ENCODE measurements around the gene SPAG16.

SPAG16 gene

GRCh38 chr2:214138779-214139178 is 854.5 kb downstream of the SPAG16 start:
- no peak for ATAC-seq
- no peak for TF ChIP-seq ZNF70 (CRISPR knock-in tag; IDR thresholded peaks at IDR 0.05)
- no peak for TF ChIP-seq TCF4 (CRISPR knock-in tag; IDR thresholded peaks at IDR 0.05; ENCODE audit: borderline replicate concordance)
- no peak for TF ChIP-seq TOX (CRISPR knock-in tag; IDR thresholded peaks at IDR 0.05; ENCODE audit: borderline replicate concordance)
- no peak for TF ChIP-seq GLIS3 (CRISPR knock-in tag; IDR thresholded peaks at IDR 0.05)
- no peak for TF ChIP-seq CREB5 (CRISPR knock-in tag; IDR thresholded peaks at IDR 0.05; ENCODE audit: low read depth)
- no peak for TF ChIP-seq ZNF8 (CRISPR knock-in tag; IDR thresholded peaks at IDR 0.05)
- TF ChIP-seq PPARA (CRISPR knock-in tag; IDR thresholded peaks at IDR 0.05; ENCODE audit: borderline replicate concordance): no peak
- TF ChIP-seq OSR1 (CRISPR knock-in tag; IDR thresholded peaks at IDR 0.05): no peak
- TF ChIP-seq ISL1 (CRISPR knock-in tag; IDR thresholded peaks at IDR 0.05): no peak
- TF ChIP-seq ARNTL (CRISPR knock-in tag; IDR thresholded peaks at IDR 0.05; ENCODE audit: borderline replicate concordance, low read depth): no peak
- no peak for TF ChIP-seq ZC3H10 (CRISPR knock-in tag; IDR thresholded peaks at IDR 0.05)
- TF ChIP-seq CSDC2 (CRISPR knock-in tag; IDR thresholded peaks at IDR 0.05): no peak

- ATAC-seq: no peak
- TF ChIP-seq BACH2 (CRISPR knock-in tag; IDR thresholded peaks at IDR 0.05; ENCODE audit: borderline replicate concordance): no peak
- TF ChIP-seq PATZ1 (CRISPR knock-in tag; IDR thresholded peaks at IDR 0.05; ENCODE audit: borderline replicate concordance): no peak
- TF ChIP-seq RARB (CRISPR knock-in tag; IDR thresholded peaks at IDR 0.05): no peak
- no peak for TF ChIP-seq OSR1 (CRISPR knock-in tag; IDR thresholded peaks at IDR 0.05)
- TF ChIP-seq ESRRG (CRISPR knock-in tag; IDR thresholded peaks at IDR 0.05): no peak
- no peak for TF ChIP-seq CREB5 (CRISPR knock-in tag; IDR thresholded peaks at IDR 0.05; ENCODE audit: low read depth)
- no peak for TF ChIP-seq PPARA (CRISPR knock-in tag; IDR thresholded peaks at IDR 0.05; ENCODE audit: borderline replicate concordance)
- TF ChIP-seq TSHZ2 (CRISPR knock-in tag; IDR thresholded peaks at IDR 0.05): no peak
- TF ChIP-seq ZC3H10 (CRISPR knock-in tag; IDR thresholded peaks at IDR 0.05): no peak
- TF ChIP-seq CSDC2 (CRISPR knock-in tag; IDR thresholded peaks at IDR 0.05): no peak
- no peak for TF ChIP-seq CSRNP3 (CRISPR knock-in tag; IDR thresholded peaks at IDR 0.05)
- TF ChIP-seq SNAI2 (CRISPR knock-in tag; IDR thresholded peaks at IDR 0.05): no peak
- no peak for TF ChIP-seq ZNF8 (CRISPR knock-in tag; IDR thresholded peaks at IDR 0.05)
- no peak for TF ChIP-seq ISL1 (CRISPR knock-in tag; IDR thresholded peaks at IDR 0.05)
- TF ChIP-seq GLIS3 (CRISPR knock-in tag; IDR thresholded peaks at IDR 0.05): no peak
- no peak for TF ChIP-seq TCF4 (CRISPR knock-in tag; IDR thresholded peaks at IDR 0.05; ENCODE audit: borderline replicate concordance)
- no peak for TF ChIP-seq ZNF565 (CRISPR knock-in tag; conservative IDR thresholded peaks at IDR 0.05; ENCODE audit: low read depth)
Measured at GRCh38 chr2:214139630-214140284, 855.5 kb downstream of the SPAG16 start.

DNA sequence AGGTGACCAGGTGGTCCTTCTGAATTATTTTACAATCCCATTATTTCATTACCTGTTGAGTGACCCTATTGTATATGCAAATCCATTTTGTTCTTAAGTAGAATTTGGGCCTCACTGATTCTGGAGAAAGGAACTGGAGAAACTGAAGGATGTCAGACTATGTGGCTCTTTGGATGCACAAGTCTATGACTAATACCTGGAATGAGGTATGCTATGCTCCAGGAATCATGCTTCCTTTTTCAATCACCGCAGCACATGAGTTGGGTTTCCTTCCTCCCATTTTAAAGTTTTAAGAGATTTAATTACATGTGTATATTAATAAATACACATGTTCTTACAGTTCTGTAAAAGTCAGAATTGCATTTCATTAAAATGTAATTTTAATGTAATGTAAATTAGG is 872.7 kb downstream of the SPAG16 start:
- no peak for ATAC-seq
- TF ChIP-seq TOX (CRISPR knock-in tag; IDR thresholded peaks at IDR 0.05; ENCODE audit: borderline replicate concordance): no peak
- TF ChIP-seq ZNF8 (CRISPR knock-in tag; IDR thresholded peaks at IDR 0.05): no peak
- no peak for TF ChIP-seq ISL1 (CRISPR knock-in tag; IDR thresholded peaks at IDR 0.05)
- TF ChIP-seq CREB5 (CRISPR knock-in tag; IDR thresholded peaks at IDR 0.05; ENCODE audit: low read depth): no peak
- TF ChIP-seq, protein P1, sequence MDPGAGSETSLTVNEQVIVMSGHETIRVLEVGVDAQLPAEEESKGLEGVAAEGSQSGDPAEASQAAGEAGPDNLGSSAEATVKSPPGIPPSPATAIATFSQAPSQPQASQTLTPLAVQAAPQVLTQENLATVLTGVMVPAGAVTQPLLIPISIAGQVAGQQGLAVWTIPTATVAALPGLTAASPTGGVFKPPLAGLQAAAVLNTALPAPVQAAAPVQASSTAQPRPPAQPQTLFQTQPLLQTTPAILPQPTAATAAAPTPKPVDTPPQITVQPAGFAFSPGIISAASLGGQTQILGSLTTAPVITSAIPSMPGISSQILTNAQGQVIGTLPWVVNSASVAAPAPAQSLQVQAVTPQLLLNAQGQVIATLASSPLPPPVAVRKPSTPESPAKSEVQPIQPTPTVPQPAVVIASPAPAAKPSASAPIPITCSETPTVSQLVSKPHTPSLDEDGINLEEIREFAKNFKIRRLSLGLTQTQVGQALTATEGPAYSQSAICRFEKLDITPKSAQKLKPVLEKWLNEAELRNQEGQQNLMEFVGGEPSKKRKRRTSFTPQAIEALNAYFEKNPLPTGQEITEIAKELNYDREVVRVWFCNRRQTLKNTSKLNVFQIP (CRISPR knock-in tag; IDR thresholded peaks at IDR 0.05; ENCODE audit: borderline replicate concordance, low read depth): no peak
- TF ChIP-seq PPARA (CRISPR knock-in tag; IDR thresholded peaks at IDR 0.05; ENCODE audit: borderline replicate concordance): no peak
- no peak for TF ChIP-seq SNAI2 (CRISPR knock-in tag; IDR thresholded peaks at IDR 0.05)
- TF ChIP-seq ZNF565 (CRISPR knock-in tag; conservative IDR thresholded peaks at IDR 0.05; ENCODE audit: low read depth): no peak
- no peak for TF ChIP-seq BACH2 (CRISPR knock-in tag; IDR thresholded peaks at IDR 0.05; ENCODE audit: borderline replicate concordance)
- TF ChIP-seq ZNF70 (CRISPR knock-in tag; IDR thresholded peaks at IDR 0.05): no peak
- no peak for TF ChIP-seq ZFP3 (CRISPR knock-in tag; IDR thresholded peaks at IDR 0.05)
- TF ChIP-seq ZC3H10 (CRISPR knock-in tag; IDR thresholded peaks at IDR 0.05): no peak
- no peak for TF ChIP-seq OSR1 (CRISPR knock-in tag; IDR thresholded peaks at IDR 0.05)
- TF ChIP-seq TCF4 (CRISPR knock-in tag; IDR thresholded peaks at IDR 0.05; ENCODE audit: borderline replicate concordance): no peak
